ENCODE results near the gene OSR1. TPM values are rescaled to one million over a fixed set of nuclear protein-coding genes. Genes with fewer than 3 reads are reported as not detected.

Gene OSR1
- total RNA-seq, 6 experiments from 2014 or later, result 0.10 to 0.51 (median 0.12) TPM; not detected in 1

- intact Hi-C loops (cut with DNase I), result no loop called here
- Histone ChIP-seq H3K36me3 (no peaks in the 10 kb centered on the region), H3K27ac (no peak overlapping the region), H3K9me3 (no peaks in the 10 kb centered on the region), H3K4me1 (no peaks in the 10 kb centered on the region), H3K4me3 (no peak overlapping the region), H3K27me3 (no peaks in the 10 kb centered on the region)
- DNase-seq (no peak), ATAC-seq (no peak)
- TF ChIP-seq CTCF (IDR thresholded peaks at IDR 0.05), result no peak
- no peak for TF ChIP-seq POLR2A (IDR thresholded peaks at IDR 0.05)
- WGBS (ENCODE audit: insufficient coverage, low coverage, low lambda C conversion rate, missing lambda C conversion rate), result 72% methylated on average over 2 of the region's 4 CpGs
These were observed 56.7 kb downstream of the OSR1 start for GRCh38 chr2:19301706-19302105.

Small RNAs within 50 kb of the gene (microRNA-seq; reads per million reads assigned to microRNA genes)
- 0 to 0.29 reads per million in 2 donors for gene MIR4757

Small RNAs within 50 kb of the gene (small RNA-seq; reads per million reads assigned to genes)
- gene MIR4757, result 0 reads per million in 2 experiments

All from right lobe of liver (tissue), 6 donors.